H1 (cell line): ENCODE results near the gene CALML4. TPM values are rescaled to one million over a fixed set of nuclear protein-coding genes. Genes with fewer than 3 reads are reported as not detected.

Experiments used
- BACH1 ChIP-seq: IDR thresholded peaks from 2 replicates; pipeline ENCODE4 v1.6.1; 2012; ENCODE audit warnings: low read length, improper control_type of control experiment
- KDM4A ChIP-seq: IDR thresholded peaks from one replicate; pipeline ENCODE4 v1.7.1; 2012; ENCODE audit warnings: low read depth, mild to moderate bottlenecking, moderate library complexity, low read length, inconsistent platforms; ENCODE audit not compliant: severe bottlenecking
- polyA plus RNA-seq, 7 experiments: library from polyadenylated mRNA; depleted of rRNA in 3 of 7; stranded (reverse) in 5 of 7; unstranded in 2 of 7; fragments of >200 nt in 5 of 7; fragments of 200-250 nt in 2 of 7; gene quantifications; 1 replicate in 5 of 7; 2 replicates in 1 of 7; 4 replicates in 1 of 7; pipeline versions ENCODE4 v1.2.1 to v1.2.3, GENCODE V29; 2011 to 2013; ENCODE audit warnings: missing spikeins in 2 of 7, mixed read lengths in 2 of 7
- total RNA-seq: library from RNA; stranded (reverse); fragmentation: NEBNext Ultra II Directional; extraction: Animal tissue kit (Norgen Biotek cat#: 25700); gene quantifications from 2 replicates; pipeline ENCODE4 v1.2.1, GENCODE V29; 2021

CALML4 gene
- total and polyA plus RNA-seq, 2 of the 8 experiments (the other 6 are each of a cell fraction or from before 2014, with no cell fraction given) = 3.8 to 12.5 TPM

DNA sequence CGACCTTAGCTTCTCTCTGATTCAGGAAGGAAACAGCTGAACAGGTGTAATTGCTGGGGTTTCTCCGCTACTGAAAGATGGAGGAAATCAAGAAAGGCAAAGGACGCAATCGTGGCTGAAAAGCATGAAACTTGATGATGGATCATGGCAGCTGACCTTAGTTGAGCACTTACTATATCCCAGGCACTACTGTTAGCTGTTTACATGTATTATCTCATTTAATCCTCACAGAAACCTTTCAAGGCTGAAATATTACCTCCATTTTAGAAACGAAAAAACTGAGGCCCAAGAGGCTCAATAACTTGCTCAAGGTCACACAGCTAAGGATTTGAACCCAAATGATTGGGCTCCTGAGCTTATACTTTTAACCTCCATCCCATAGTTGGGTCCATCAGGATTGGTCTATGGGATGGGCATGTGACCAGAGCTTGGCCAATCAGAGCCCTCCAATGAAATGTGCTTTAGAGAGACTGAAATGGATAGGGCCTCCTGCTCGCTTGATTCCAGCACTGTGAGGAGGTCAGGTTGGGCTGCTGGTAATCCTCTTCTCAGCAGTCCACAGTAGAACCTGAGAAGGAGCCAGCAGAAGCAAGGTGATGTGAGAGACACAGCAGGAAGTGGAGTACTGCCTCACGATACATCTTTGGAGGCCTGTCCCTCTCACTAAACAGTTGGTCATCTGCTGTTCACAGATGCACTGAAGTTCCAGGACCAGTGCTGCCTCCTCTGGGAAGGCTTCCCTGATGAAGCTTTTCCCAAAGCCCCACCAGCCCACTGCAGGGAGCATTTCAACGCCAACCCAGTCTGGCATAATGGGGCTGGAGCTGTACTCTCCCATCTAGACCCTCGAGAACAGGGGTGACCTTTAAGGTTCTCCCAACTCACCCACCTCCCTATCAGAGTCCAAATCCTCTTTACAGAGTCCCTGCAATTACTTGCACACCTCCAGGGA, 14.0 kb upstream of the CALML4 start (continued):
- TF ChIP-seq BACH1 = no peak
- no peak for TF ChIP-seq KDM4A
